K562 (cell line): ENCODE data around the gene CDADC1. TPM values are rescaled to one million over a fixed set of nuclear protein-coding genes. Genes with fewer than 3 reads are reported as not detected.

Experiments used
- ATAC-seq: fragments of 200-7000 bp; cut with Tn5 transposase; 3 replicates; pipeline ENCODE4 v1.9.1; 2020; ENCODE audit warnings: moderate library complexity
- BruUV-seq: library from RNA; stranded (reverse); fragments of 400-500 nt; replicated peaks from 2 replicates; lab custom pipeline; 2021; lab: Mats Ljungman, UMichigan
- CTCF ChIA-PET: fragments of 300-600 bp; formaldehyde crosslinking; extraction: SDS; loops from one replicate; lab custom pipeline; 2021; ENCODE audit warnings: low intra/inter-chr PET ratio; lab: Yijun Ruan, JAX
- POLR2A ChIA-PET: fragments of 300-600, 350-650 bp; sonication (Branson Sonifier 250); formaldehyde crosslinking; extraction: SDS; loops from one replicate; lab custom pipeline; 2021; ENCODE audit warnings: antibody characterized with exemption, inconsistent platforms; lab: Yijun Ruan, JAX
- DNase-seq, 4 experiments: peaks; one replicate each; pipeline versions ENCODE4 v3.0.0 to v3.0.0-alpha.2; 2011 to 2018; ENCODE audit warnings: low spot score in 3 of 4, mixed read lengths in 3 of 4; ENCODE audit errors: extremely low read depth in 1 of 4
- FAIRE-seq: peaks from 2 replicates; lab custom pipeline; 2011; peaks lifted over from hg19 to GRCh38; lab: Jason Lieb, UNC
- H2AFZ ChIP-seq: 2 replicates; pipeline ENCODE4 v1.6.0; 2011; ENCODE audit warnings: low read depth, low read length, control low read depth, inconsistent platforms
- H3K27ac ChIP-seq: fragments of 200-600 bp; 3 replicates; pipeline ENCODE4 v1.8.0; 2011; ENCODE audit warnings: low read depth, mild to moderate bottlenecking, control low read depth, inconsistent platforms, low read length, moderate library complexity, mixed read lengths; ENCODE audit errors: extremely low read depth
- H3K27me3 ChIP-seq, 2 experiments: fragments of 300-600 bp in 1 of 2; 2 replicates in 1 of 2; 3 replicates in 1 of 2; pipeline versions ENCODE4 v1.6.0 to v1.8.0; 2011; ENCODE audit warnings: inconsistent platforms in 2 of 2, low read length in 2 of 2, mild to moderate bottlenecking in 1 of 2, mixed read lengths in 1 of 2, moderate library complexity in 1 of 2; ENCODE audit not compliant: control insufficient read depth in 2 of 2, insufficient read depth in 2 of 2
- H3K36me3 ChIP-seq: fragments of 300-600 bp; 3 replicates; pipeline ENCODE4 v1.8.0; 2011; ENCODE audit warnings: mild to moderate bottlenecking, low read length, inconsistent platforms; ENCODE audit not compliant: control insufficient read depth, insufficient read depth
- H3K4me1 ChIP-seq, 2 experiments: fragments of 200-600 bp in 1 of 2; replicated peaks in 1 of 2; 2 replicates in 1 of 2; 3 replicates in 1 of 2; pipeline versions ENCODE4 v1.5.1 to v1.8.0; 2011; ENCODE audit warnings: inconsistent platforms in 2 of 2, low read length in 2 of 2, mild to moderate bottlenecking in 1 of 2, mixed read lengths in 1 of 2, moderate library complexity in 1 of 2; ENCODE audit not compliant: control insufficient read depth in 2 of 2, insufficient read depth in 2 of 2
- H3K4me2 ChIP-seq: 2 replicates; pipeline ENCODE4 v1.6.1; 2011; ENCODE audit warnings: low read length, control low read depth, inconsistent platforms, mixed read lengths; ENCODE audit not compliant: insufficient read depth
- H3K4me3 ChIP-seq: fragments of 200-600 bp; sonication (generic), shearing (Covaris generic); 2 replicates; pipeline ENCODE4 v1.5.1; 2016; ENCODE audit warnings: control low read depth, inconsistent platforms
- H3K79me2 ChIP-seq: fragments of 200-600 bp; 3 replicates; pipeline ENCODE4 v1.8.0; 2011; ENCODE audit warnings: low read length, inconsistent platforms; ENCODE audit not compliant: control insufficient read depth, insufficient read depth
- H3K9ac ChIP-seq, 2 experiments: 2 replicates each; pipeline versions ENCODE4 v1.6.0 to v1.6.1; 2011; ENCODE audit warnings: low read depth in 2 of 2, low read length in 2 of 2, control low read depth in 1 of 2, inconsistent platforms in 1 of 2, mild to moderate bottlenecking in 1 of 2, mixed read lengths in 1 of 2; ENCODE audit not compliant: insufficient read depth in 1 of 2
- H3K9me1 ChIP-seq: one replicate; pipeline ENCODE4 v1.6.0; 2011; ENCODE audit warnings: inconsistent platforms, mild to moderate bottlenecking, low read length, moderate library complexity; ENCODE audit not compliant: control insufficient read depth, insufficient read depth
- H3K9me3 ChIP-seq: replicated peaks from 2 replicates; pipeline ENCODE4 v1.5.1; 2011; ENCODE audit warnings: low read depth, low read length, inconsistent platforms; ENCODE audit not compliant: control insufficient read depth, insufficient read depth
- H4K20me1 ChIP-seq: replicated peaks from 2 replicates; pipeline ENCODE4 v1.6.1; 2011; ENCODE audit warnings: low read length, inconsistent platforms, mixed read lengths; ENCODE audit not compliant: control insufficient read depth, insufficient read depth
- FUS ChIP-seq: fragments of 200-400 bp; formaldehyde crosslinking; optimal IDR thresholded peaks from 2 replicates; pipeline ENCODE3; 2017; ENCODE audit warnings: low read depth, low read length
- SMC3 ChIP-seq: conservative IDR thresholded peaks from 2 replicates; pipeline ENCODE4 v1.6.1; 2011; ENCODE audit warnings: low read depth, low read length, improper control_type of control experiment; ENCODE audit not compliant: insufficient read depth
- TOE1 ChIP-seq, 2 experiments: fragments of 450-650 bp in 1 of 2; sonication (generic) in 1 of 2; formaldehyde crosslinking in 1 of 2; IDR thresholded peaks; 2 replicates each; pipeline versions ENCODE4 v1.7.1 to v1.8.0; 2016 to 2022; ENCODE audit warnings: borderline replicate concordance in 2 of 2, mild to moderate bottlenecking in 2 of 2, antibody characterized with exemption in 1 of 2, inconsistent platforms in 1 of 2, low read depth in 1 of 2, missing genetic modification reagents in 1 of 2, moderate library complexity in 1 of 2
- XRCC5 ChIP-seq: fragments of 200-400 bp; formaldehyde crosslinking; IDR thresholded peaks from 2 replicates; pipeline ENCODE4 v1.6.1; 2017; ENCODE audit warnings: low read depth, mild to moderate bottlenecking, low read length
- WGBS: fragments of 100-300 bp; shearing (Covaris generic); methylation state at CpG from one replicate; pipeline ENCODE4 v1.1.6; 2016; ENCODE audit warnings: low coverage, mixed read lengths; ENCODE audit not compliant: insufficient coverage; ENCODE audit errors: missing lambda C conversion rate; 5-methylcytosine and 5-hydroxymethylcytosine counted together
- in situ Hi-C: fragments of 300-500 bp; cut with MboI; formaldehyde crosslinking; loops from 4 replicates; pipeline ENCODE4 v1.15.0; 2018; ENCODE audit warnings: inconsistent platforms, mixed read lengths
- intact Hi-C: fragments of 100-400 bp; cut with micrococcal nuclease; formaldehyde crosslinking; loops from 2 replicates; pipeline ENCODE4 v1.14.2; 2022
- polyA plus RNA-seq, 8 experiments: library from polyadenylated mRNA; depleted of rRNA in 4 of 8; stranded (reverse) in 5 of 8; unstranded in 3 of 8; fragments of >200 nt; fragmentation: Nextera tagmentation in 2 of 8; fragmentation: Illumina TruSeq in 1 of 8; extraction: Ambion mirVana in 2 of 8; extraction: Trizol in 1 of 8; gene quantifications; 2 replicates each; pipeline versions ENCODE4 v1.2.1 to v1.2.3, GENCODE V29; 2011 to 2014; ENCODE audit warnings: inconsistent platforms in 1 of 8, missing spikeins in 1 of 8
- total RNA-seq, 7 experiments: library from RNA; depleted of rRNA in 6 of 7; stranded (reverse); fragments of >200 nt in 6 of 7; fragmentation: Illumina TruSeq in 2 of 7; extraction: Trizol in 2 of 7; gene quantifications; 2 replicates each; pipeline versions ENCODE4 v1.2.1 to v1.2.3, GENCODE V29; 2011 to 2021; ENCODE audit warnings: low replicate concordance in 1 of 7
- TF ChIP-seq, protein P1 (sequence below), 2 experiments: fragments of 250-450 bp in 1 of 2; fragments of 450-650 bp in 1 of 2; sonication (Bioruptor Pico) in 1 of 2; IDR thresholded peaks; 2 replicates each; pipeline versions ENCODE4 v1.6.1 to v1.8.0; 2016 to 2021; ENCODE audit warnings: mild to moderate bottlenecking in 2 of 2, moderate library complexity in 2 of 2, missing compliant biosample characterization in 1 of 2, missing genetic modification characterization in 1 of 2
- TF ChIP-seq, protein P2 (sequence below): sonication (generic); formaldehyde crosslinking; IDR thresholded peaks from 2 replicates; pipeline ENCODE4 v1.8.0; 2022; ENCODE audit warnings: mild to moderate bottlenecking, missing genetic modification reagents
- TF ChIP-seq, protein P3 (sequence below): sonication (generic); formaldehyde crosslinking; IDR thresholded peaks from 2 replicates; pipeline ENCODE4 v1.4.0; 2020; ENCODE audit warnings: mild to moderate bottlenecking, missing genetic modification reagents
- TF ChIP-seq, protein P4 (sequence below), 3 experiments: fragments of 200-800 bp in 1 of 3; sonication (Bioruptor generic) in 1 of 3; sonication (generic) in 1 of 3; formaldehyde crosslinking in 1 of 3; IDR thresholded peaks; 2 replicates each; pipeline versions ENCODE4 v1.6.1 to v1.8.0; 2016 to 2022; ENCODE audit warnings: mild to moderate bottlenecking in 2 of 3, missing compliant biosample characterization in 2 of 3, missing genetic modification characterization in 2 of 3, missing genetic modification reagents in 1 of 3
- TF ChIP-seq, protein P5 (sequence below): IDR thresholded peaks from 3 replicates; pipeline ENCODE4 v1.6.1; 2011; ENCODE audit warnings: borderline replicate concordance, mild to moderate bottlenecking, moderate library complexity; ENCODE audit not compliant: insufficient read length; ENCODE audit errors: extremely low read depth
- TF ChIP-seq, protein P6 (sequence below): fragments of 450-650 bp; formaldehyde crosslinking; conservative IDR thresholded peaks from 2 replicates; pipeline ENCODE4 v1.4.0; 2022; ENCODE audit warnings: mild to moderate bottlenecking, missing genetic modification characterization

The CDADC1 gene
- total and polyA plus RNA-seq, 9 of the 15 experiments (the other 6 are each of a cell fraction or from before 2014, with no cell fraction given): 4.1 to 11.8 (median 6.3) TPM

DNA sequence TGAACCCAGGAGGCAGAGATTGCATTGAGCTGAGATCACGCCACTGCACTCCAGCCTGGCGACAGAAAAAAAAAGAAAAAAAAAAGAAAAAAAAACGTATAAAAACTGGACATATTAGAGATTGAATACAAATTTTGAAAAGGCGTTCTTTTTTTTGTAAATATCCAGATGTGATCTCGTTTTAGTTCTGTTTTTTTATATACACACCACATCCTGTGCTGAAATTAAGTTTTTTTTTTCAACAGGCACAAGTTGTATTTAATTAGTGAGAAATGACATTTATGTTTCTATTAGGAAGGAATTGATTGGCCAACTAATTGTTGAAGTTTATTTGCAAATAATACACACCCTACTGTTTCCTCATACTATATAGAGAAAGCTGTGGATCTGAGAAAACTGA lies 3.6 kb downstream of the CDADC1 start:
- H4K20me1 ChIP-seq: no peaks in the 10 kb centered on the region
- ATAC-seq: no peak
- in situ Hi-C loops: no loop called here
- H3K4me1 ChIP-seq: peaks cover 0 to 3% of the 10 kb centered on the region in 2 experiments; a peak in 2 of 5 replicates
- no peaks in the 10 kb centered on the region for H3K27me3 ChIP-seq
- no peak overlapping the region for H3K4me3 ChIP-seq
- no TSS peak for BruUV-seq
- WGBS: 68% methylated on average over 2 of the region's 5 CpGs
- H3K9me3 ChIP-seq: no peaks in the 10 kb centered on the region
- H3K36me3 ChIP-seq: peaks cover 28% of the 10 kb centered on the region; the same call in 1 of the 3 replicates
- DNase-seq: no peak
- peaks cover 12% of the 10 kb centered on the region; the same call in 2 of the 3 replicates for H3K79me2 ChIP-seq
- no peak overlapping the region for H3K4me2 ChIP-seq
- no peaks in the 10 kb centered on the region for H3K9me1 ChIP-seq
- H3K9ac ChIP-seq: no peak overlapping the region
- intact Hi-C loops: no loop called here
- ChIA-PET POLR2A (interaction anchor here (0.6 to 2.1 kb wide), 3 partner anchors 9 to 233 kb away, joined by 3 to 5 read pairs (median 3); no protein-coding TSS in a partner anchor), CTCF (no interaction called here)
- FAIRE-seq: no peak
- no peak overlapping the region for H3K27ac ChIP-seq
- H2AFZ ChIP-seq: no peak overlapping the region
- no peak for TF ChIP-seq SMC3
- TF ChIP-seq XRCC5: no peak
- no peak for TF ChIP-seq TOE1 (IDR thresholded peaks at IDR 0.05; ENCODE audit: borderline replicate concordance)
- TF ChIP-seq TOE1 (CRISPR knock-in tag; IDR thresholded peaks at IDR 0.05; ENCODE audit: borderline replicate concordance, low read depth): no peak
- TF ChIP-seq, protein P1, sequence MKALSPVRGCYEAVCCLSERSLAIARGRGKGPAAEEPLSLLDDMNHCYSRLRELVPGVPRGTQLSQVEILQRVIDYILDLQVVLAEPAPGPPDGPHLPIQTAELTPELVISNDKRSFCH (CRISPR knock-in tag; IDR thresholded peaks at IDR 0.05): no peak
- TF ChIP-seq, protein P1 (tag; IDR thresholded peaks at IDR 0.05): no peak
- TF ChIP-seq, protein P2, sequence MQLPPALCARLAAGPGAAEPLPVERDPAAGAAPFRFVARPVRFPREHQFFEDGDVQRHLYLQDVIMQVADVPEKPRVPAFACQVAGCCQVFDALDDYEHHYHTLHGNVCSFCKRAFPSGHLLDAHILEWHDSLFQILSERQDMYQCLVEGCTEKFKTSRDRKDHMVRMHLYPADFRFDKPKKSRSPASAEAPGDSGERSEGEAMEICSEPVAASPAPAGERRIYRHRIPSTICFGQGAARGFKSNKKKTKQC: no peak
- TF ChIP-seq, protein P3, sequence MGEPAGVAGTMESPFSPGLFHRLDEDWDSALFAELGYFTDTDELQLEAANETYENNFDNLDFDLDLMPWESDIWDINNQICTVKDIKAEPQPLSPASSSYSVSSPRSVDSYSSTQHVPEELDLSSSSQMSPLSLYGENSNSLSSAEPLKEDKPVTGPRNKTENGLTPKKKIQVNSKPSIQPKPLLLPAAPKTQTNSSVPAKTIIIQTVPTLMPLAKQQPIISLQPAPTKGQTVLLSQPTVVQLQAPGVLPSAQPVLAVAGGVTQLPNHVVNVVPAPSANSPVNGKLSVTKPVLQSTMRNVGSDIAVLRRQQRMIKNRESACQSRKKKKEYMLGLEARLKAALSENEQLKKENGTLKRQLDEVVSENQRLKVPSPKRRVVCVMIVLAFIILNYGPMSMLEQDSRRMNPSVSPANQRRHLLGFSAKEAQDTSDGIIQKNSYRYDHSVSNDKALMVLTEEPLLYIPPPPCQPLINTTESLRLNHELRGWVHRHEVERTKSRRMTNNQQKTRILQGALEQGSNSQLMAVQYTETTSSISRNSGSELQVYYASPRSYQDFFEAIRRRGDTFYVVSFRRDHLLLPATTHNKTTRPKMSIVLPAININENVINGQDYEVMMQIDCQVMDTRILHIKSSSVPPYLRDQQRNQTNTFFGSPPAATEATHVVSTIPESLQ (CRISPR knock-in tag): no peak
- no peak for TF ChIP-seq FUS
- TF ChIP-seq, protein P4, sequence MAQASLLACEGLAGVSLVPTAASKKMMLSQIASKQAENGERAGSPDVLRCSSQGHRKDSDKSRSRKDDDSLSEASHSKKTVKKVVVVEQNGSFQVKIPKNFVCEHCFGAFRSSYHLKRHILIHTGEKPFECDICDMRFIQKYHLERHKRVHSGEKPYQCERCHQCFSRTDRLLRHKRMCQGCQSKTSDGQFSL (CRISPR knock-in tag; IDR thresholded peaks at IDR 0.05): no peak
- TF ChIP-seq, protein P4 (tag; IDR thresholded peaks at IDR 0.05): no peak
- TF ChIP-seq, protein P5, sequence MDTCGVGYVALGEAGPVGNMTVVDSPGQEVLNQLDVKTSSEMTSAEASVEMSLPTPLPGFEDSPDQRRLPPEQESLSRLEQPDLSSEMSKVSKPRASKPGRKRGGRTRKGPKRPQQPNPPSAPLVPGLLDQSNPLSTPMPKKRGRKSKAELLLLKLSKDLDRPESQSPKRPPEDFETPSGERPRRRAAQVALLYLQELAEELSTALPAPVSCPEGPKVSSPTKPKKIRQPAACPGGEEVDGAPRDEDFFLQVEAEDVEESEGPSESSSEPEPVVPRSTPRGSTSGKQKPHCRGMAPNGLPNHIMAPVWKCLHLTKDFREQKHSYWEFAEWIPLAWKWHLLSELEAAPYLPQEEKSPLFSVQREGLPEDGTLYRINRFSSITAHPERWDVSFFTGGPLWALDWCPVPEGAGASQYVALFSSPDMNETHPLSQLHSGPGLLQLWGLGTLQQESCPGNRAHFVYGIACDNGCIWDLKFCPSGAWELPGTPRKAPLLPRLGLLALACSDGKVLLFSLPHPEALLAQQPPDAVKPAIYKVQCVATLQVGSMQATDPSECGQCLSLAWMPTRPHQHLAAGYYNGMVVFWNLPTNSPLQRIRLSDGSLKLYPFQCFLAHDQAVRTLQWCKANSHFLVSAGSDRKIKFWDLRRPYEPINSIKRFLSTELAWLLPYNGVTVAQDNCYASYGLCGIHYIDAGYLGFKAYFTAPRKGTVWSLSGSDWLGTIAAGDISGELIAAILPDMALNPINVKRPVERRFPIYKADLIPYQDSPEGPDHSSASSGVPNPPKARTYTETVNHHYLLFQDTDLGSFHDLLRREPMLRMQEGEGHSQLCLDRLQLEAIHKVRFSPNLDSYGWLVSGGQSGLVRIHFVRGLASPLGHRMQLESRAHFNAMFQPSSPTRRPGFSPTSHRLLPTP: no peak
- TF ChIP-seq, protein P6, sequence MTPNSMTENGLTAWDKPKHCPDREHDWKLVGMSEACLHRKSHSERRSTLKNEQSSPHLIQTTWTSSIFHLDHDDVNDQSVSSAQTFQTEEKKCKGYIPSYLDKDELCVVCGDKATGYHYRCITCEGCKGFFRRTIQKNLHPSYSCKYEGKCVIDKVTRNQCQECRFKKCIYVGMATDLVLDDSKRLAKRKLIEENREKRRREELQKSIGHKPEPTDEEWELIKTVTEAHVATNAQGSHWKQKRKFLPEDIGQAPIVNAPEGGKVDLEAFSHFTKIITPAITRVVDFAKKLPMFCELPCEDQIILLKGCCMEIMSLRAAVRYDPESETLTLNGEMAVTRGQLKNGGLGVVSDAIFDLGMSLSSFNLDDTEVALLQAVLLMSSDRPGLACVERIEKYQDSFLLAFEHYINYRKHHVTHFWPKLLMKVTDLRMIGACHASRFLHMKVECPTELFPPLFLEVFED: no peak
